Calu3 (cell line): Measurements from ENCODE around the gene ZKSCAN2. TPM values are rescaled to one million over a fixed set of nuclear protein-coding genes. Genes with fewer than 3 reads are reported as not detected.

Experiments used
- BruUV-seq: library from RNA; stranded (reverse); fragments of 400-500 nt; replicated peaks from 2 replicates; lab custom pipeline; 2021; lab: Mats Ljungman, UMichigan
- CTCF ChIA-PET: fragments of 300-600 bp; sonication (Branson Sonifier 250); formaldehyde crosslinking; loops from one replicate; lab custom pipeline; 2022; ENCODE audit warnings: antibody characterized with exemption; lab: Charles Lee
- DNase-seq: peaks from one replicate; pipeline ENCODE4 v3.0.0; 2022
- H3K27ac Mint-ChIP-seq: one replicate; pipeline ENCODE4 v1.8.0; 2022; ENCODE audit warnings: mixed read lengths; ENCODE audit not compliant: unreplicated experiment
- H3K27me3 Mint-ChIP-seq: one replicate; pipeline ENCODE4 v1.8.0; 2022; ENCODE audit warnings: mixed read lengths; ENCODE audit not compliant: unreplicated experiment
- H3K36me3 Mint-ChIP-seq: one replicate; pipeline ENCODE4 v1.8.0; 2022; ENCODE audit warnings: mild to moderate bottlenecking, moderate library complexity, mixed read lengths; ENCODE audit not compliant: insufficient read depth, unreplicated experiment
- H3K4me1 Mint-ChIP-seq: one replicate; pipeline ENCODE4 v1.8.0; 2022; ENCODE audit warnings: mild to moderate bottlenecking, low read depth, mixed read lengths; ENCODE audit not compliant: unreplicated experiment
- H3K4me3 Mint-ChIP-seq: one replicate; pipeline ENCODE4 v1.8.0; 2022; ENCODE audit warnings: mild to moderate bottlenecking, low read depth, moderate library complexity, mixed read lengths; ENCODE audit not compliant: unreplicated experiment
- H3K9me3 Mint-ChIP-seq: one replicate; pipeline ENCODE4 v1.8.0; 2022; ENCODE audit warnings: low read depth, mixed read lengths; ENCODE audit not compliant: unreplicated experiment
- CTCF ChIP-seq: fragments of 200-600 bp; IDR thresholded peaks from one replicate; pipeline ENCODE4 v1.8.0; 2022; ENCODE audit warnings: antibody characterized with exemption; ENCODE audit not compliant: unreplicated experiment
- intact Hi-C: fragments of 100-400 bp; cut with micrococcal nuclease; formaldehyde crosslinking; loops from one replicate; pipeline ENCODE4 v1.10.0; 2022; ENCODE audit not compliant: unreplicated experiment
- total RNA-seq: library from RNA; stranded (reverse); gene quantifications from 2 replicates; pipeline ENCODE4 v1.2.3, GENCODE V29; 2022

Gene ZKSCAN2
- total RNA-seq, 1 experiment from 2014 or later: 8.7 TPM

- Mint-ChIP-seq H3K4me1 (peaks cover 16% of the 10 kb centered on the region), H3K27me3 (no peaks in the 10 kb centered on the region), H3K36me3 (peaks cover 25% of the 10 kb centered on the region), H3K9me3 (peaks cover 3% of the 10 kb centered on the region), H3K27ac (no peak overlapping the region), H3K4me3 (no peak overlapping the region)
- CTCF ChIA-PET: no interaction called here
- intact Hi-C loops: no loop called here
- no peak for TF ChIP-seq CTCF
- BruUV-seq: no TSS peak
- DNase-seq: no peak
Observed at GRCh38 chr16:25253322-25253721, 4.3 kb downstream of the ZKSCAN2 start.

- no peak for DNase-seq
- TF ChIP-seq CTCF: no peak
- H3K27me3 Mint-ChIP-seq: no peaks in the 10 kb centered on the region
- H3K9me3 Mint-ChIP-seq: peaks cover 3% of the 10 kb centered on the region
- BruUV-seq: no TSS peak
- intact Hi-C loops: no loop called here
- no peak overlapping the region for H3K4me3 Mint-ChIP-seq
- H3K27ac Mint-ChIP-seq: no peak overlapping the region
- H3K4me1 Mint-ChIP-seq: no peaks in the 10 kb centered on the region
- CTCF ChIA-PET: no interaction called here
- peaks cover 5% of the 10 kb centered on the region for H3K36me3 Mint-ChIP-seq
Observed at GRCh38 chr16:25250467-25250866, 7.2 kb downstream of the ZKSCAN2 start.

GRCh38 chr16:25235991-25236390 is 21.7 kb downstream of the ZKSCAN2 start:
- DNase-seq: no peak
- BruUV-seq: no TSS peak
- CTCF ChIA-PET: no interaction called here
- no peak for TF ChIP-seq CTCF
- no peaks in the 10 kb centered on the region for H3K9me3 Mint-ChIP-seq
- peaks cover 7% of the 10 kb centered on the region for H3K27me3 Mint-ChIP-seq
- intact Hi-C loops: no loop called here
- H3K4me1 Mint-ChIP-seq: no peaks in the 10 kb centered on the region
- H3K27ac Mint-ChIP-seq: no peak overlapping the region
- peaks cover 3% of the 10 kb centered on the region for H3K36me3 Mint-ChIP-seq
- no peak overlapping the region for H3K4me3 Mint-ChIP-seq

- peaks cover 13% of the 10 kb centered on the region for H3K27me3 Mint-ChIP-seq
- intact Hi-C loops: no loop called here
Observed at GRCh38 chr16:25228372-25228771, 29.3 kb downstream of the ZKSCAN2 start.

More at GRCh38 chr16:25228372-25228771, 29.3 kb downstream of the ZKSCAN2 start:
- Mint-ChIP-seq H3K9me3 (no peaks in the 10 kb centered on the region), H3K4me3 (no peak overlapping the region), H3K27ac (no peak overlapping the region), H3K36me3 (peaks cover under 1% of the 10 kb centered on the region), H3K4me1 (no peaks in the 10 kb centered on the region)
- DNase-seq: no peak
- TF ChIP-seq CTCF: no peak
- BruUV-seq: no TSS peak
- CTCF ChIA-PET: interaction anchor here (0.7 kb wide), 1 partner anchor 28 kb away, joined by 6 read pairs; no protein-coding TSS in a partner anchor
